DMS53 (cell line): Measurements from ENCODE around the gene DHX36.

Experiments
- DNase-seq: peaks from one replicate; lab custom pipeline; 2025; lab: John Stamatoyannopoulos, UW

Gene DHX36

DNA sequence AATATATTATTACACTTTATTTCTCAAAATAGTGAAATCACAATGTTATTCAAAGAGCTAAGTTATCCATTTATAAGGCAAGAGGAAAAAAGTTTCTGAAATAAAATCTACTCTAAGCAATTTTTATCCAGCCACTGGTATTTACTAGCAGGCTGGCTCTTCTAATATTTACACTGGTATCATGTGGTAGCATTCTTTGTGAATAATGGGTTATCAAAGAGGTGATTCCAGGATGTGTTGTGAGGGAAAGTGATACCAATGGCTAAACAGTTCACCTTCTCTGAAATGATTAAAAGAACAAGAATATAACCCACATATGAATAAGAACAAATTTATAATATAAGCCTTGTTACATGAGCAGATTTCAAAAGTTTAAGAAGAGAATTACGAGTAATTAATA is 44.1 kb downstream of the DHX36 start:
- peak; percentile 10 for DNase-seq

GRCh38 chr3:154275965-154276364 is 48.3 kb downstream of the DHX36 start:
- peak; percentile 2 for DNase-seq

DNA sequence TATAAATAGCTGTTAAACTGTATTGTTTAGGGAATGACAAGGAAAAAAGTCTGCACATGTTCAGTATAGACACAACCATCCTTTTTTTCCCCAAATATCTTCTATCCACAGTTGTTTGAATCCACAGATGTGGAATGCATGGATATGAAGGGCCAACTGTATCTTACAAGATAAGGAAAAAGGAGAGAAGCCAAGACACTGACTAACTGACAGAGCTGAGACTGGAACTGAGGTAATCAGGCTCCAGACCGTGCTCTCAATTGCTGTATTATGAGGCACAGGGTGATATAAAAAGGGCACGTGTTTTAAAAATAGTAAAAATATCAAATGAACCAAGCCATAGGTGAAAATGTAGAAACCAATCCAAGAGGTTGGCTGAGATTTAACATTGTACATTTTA is 49.0 kb downstream of the DHX36 start:
- DNase-seq: no peak

DNA sequence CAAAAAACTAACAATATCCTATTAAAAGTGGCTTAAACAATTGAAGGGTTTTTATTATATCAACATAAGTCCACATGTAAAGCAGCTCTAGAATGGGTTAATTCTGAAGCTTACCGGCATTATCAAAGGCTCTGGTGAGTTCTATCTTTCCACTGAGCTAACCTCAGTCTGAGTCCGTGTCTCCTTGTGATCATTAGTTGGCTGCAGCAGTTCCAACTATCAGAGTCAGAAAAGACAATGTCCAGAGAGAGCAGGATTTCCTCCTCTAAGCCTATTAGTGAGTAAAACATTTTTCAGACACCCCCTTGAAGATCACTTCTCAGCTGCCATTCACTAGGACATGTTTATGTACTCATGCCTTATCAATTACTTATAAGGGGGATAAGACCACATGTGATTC is 49.9 kb downstream of the DHX36 start:
- no peak for DNase-seq

GRCh38 chr3:154273381-154273780 is 50.9 kb downstream of the DHX36 start:
- no peak for DNase-seq

DNA sequence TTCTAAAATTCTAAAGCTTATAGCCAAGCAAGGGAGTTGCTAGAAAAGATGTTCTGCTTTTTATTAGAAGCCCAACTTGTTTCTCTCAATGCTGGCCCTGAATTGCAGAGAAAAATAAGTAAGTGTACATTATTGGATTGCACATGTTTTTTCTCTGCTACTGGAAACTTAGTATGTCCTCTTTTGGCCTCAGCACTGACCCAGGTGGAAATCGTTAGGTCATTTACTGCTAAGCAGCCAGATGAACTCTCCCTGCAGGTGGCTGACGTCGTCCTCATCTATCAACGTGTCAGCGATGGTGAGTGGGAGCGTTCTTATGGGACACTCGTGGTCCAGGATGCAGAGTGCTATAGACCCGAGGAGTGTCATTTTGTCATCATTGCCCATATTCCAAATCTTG is 69.8 kb downstream of the DHX36 start:
- DNase-seq: no peak

DNA sequence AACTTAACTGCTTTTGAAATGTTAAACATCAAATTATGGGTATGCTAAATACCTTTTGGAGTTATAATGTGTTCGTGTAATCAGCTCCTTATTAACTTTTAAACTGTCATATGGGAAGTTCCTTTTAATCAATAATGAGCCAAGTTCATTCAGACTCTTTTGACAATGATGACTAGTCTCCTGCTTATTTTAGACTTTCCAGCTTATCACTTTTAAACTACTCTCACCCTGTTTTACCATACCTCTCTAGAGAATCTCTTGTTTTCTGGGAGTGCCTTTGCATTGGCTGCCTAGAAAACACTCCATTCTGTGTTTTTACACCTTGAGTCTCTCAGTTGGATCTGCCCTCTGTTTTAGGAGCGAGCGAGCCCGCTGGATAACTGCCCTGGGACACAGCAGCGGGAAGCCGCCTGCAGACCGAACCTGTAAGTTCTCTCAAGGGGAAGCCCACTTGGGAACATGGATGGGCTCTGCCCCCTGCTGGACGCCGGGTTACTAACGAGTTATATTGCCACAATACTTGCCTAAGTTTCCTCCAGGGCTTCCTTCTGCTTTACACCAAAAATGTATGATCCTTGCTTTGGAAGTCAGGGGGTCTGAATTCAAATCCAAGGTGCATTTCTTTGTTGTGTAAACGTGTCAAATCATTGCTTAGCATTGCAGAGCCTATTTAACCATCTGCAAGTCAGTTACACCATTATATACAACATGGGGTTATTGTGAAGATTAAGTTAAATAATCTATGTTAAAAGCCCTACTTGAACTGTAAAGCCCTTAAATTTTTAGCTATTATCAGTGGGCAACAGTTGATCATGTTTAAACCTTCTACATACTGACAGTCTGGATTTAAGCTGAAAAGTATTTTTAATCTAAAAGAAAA is 71.3 kb downstream of the DHX36 start:
- peak; percentile 86 for DNase-seq

- no peak for DNase-seq
Measured at GRCh38 chr3:154251610-154252009, 72.7 kb downstream of the DHX36 start.

GRCh38 chr3:154250291-154250690 is 74.0 kb downstream of the DHX36 start:
- no peak for DNase-seq

GRCh38 chr3:154247806-154248415 is 76.4 kb downstream of the DHX36 start:
- no peak for DNase-seq

DNA sequence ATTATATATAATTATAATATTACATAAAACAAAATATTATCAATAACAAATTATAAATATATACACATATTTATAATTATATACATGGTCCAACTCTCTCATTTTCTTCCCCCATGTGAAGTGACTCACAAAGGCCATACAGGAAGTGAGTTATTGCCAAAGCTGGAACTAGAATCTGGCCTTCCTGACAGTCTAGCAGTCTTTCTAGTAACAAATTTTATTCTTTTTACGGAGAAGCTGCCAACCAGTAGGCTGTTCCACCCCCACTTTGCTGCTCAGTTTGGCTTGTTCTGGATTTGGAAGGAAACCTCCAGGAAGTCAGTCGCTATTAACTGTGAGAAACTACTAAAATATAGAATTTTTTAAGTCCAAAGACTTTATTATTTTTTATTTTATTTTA is 79.6 kb downstream of the DHX36 start:
- no peak for DNase-seq

- DNase-seq: no peak
Measured at GRCh38 chr3:154243353-154243752, 80.9 kb downstream of the DHX36 start.

- DNase-seq: no peak
Measured at GRCh38 chr3:154242766-154243165, 81.5 kb downstream of the DHX36 start.

GRCh38 chr3:154241496-154241895 is 82.8 kb downstream of the DHX36 start:
- no peak for DNase-seq

- DNase-seq: no peak
Measured at GRCh38 chr3:154240235-154240634, 84.1 kb downstream of the DHX36 start.

GRCh38 chr3:154236331-154236730 is 88.0 kb downstream of the DHX36 start:
- no peak for DNase-seq

DNA sequence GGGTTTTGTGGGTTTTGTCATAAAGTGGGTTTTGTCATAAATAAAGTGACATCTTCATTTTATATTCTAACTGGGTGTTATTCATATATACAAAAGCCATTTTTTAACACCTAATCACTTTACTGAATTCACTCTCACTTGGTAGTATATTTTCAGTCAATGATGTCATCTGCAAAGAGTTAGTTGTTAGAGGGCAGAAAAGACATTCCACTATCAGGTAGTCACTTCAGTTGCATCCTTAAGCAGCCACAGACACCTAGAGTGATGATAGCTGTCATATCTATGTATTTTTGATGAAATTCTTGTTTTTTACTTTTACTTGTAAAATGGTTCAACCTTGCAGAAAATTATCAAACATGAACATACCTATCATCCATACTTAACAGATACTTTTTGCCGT is 89.0 kb downstream of the DHX36 start:
- DNase-seq: no peak

- no peak for DNase-seq
Measured at GRCh38 chr3:154229217-154229590, 95.1 kb downstream of the DHX36 start.

GRCh38 chr3:154228561-154229216 is 95.6 kb downstream of the DHX36 start:
- DNase-seq: no peak

- no peak for DNase-seq
Measured at GRCh38 chr3:154227531-154227930, 96.8 kb downstream of the DHX36 start.

DNA sequence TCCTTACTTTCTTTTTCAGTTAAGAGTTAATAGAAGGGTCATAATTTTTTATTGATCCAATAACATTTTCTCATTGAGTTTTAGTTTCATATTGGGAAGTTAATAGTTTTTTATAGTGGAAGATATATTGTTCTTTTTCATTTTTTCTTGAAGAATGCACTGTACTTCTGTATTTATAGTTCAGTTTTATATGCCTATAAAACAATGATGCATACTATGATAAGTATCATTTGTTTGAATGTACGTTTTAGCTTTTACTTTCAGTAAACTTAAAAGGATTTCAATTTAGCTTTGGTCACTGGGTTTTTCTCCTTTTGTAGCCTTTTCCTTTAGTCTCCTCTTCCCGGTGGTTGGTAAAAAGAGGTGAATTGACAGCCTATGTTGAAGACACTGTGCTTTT is 98.8 kb downstream of the DHX36 start:
- no peak for DNase-seq

GRCh38 chr3:154224866-154225265 is 99.4 kb downstream of the DHX36 start:
- no peak for DNase-seq

DNA sequence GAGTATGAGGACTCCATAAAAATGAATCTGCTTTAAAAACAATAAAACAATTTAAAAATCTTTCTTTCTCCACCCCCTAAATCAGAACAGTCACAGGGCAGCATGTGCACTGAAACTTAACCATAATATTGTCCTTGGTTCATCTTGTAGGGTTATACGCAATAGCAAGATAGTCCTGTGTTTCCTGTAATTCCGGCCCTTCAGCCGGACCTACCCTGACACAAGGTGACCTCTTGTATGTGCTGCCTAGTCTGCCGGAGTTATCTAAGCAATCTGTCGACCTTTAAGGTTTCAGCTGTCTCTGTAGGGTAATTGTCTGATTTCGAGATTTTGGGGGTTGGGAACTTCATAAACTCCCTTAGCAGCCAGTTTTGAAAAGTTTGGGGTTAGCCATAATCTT is 99.9 kb downstream of the DHX36 start:
- no peak for DNase-seq
